ENCODE measurements around the gene ABHD2.

The ABHD2 gene

DNA sequence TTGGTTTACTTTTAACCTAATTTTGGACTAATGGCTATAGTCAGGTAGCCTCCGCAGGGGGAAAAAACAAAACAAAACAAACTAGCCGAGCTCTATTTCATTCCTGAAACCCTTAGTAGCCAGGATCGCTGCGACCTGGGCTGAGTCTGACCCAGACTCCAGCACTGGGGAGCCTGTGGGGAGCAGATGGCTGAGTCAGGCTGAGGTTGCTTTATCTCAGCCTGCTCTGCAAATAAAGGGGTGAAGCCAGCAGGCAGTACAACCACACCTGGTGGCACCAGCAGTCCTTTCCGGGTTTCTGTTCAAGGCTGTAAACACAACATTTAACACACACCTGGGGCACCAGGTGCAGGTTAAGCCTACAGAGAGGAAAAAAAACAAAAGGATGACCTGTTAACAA lies 27.3 kb downstream of the ABHD2 start:
- no peak for TF ChIP-seq GATA3 (IDR thresholded peaks at IDR 0.05; ENCODE audit: low read depth, low read length)
- TF ChIP-seq GATA2 (IDR thresholded peaks at IDR 0.05; ENCODE audit: low read depth, low read length): no peak

DNA sequence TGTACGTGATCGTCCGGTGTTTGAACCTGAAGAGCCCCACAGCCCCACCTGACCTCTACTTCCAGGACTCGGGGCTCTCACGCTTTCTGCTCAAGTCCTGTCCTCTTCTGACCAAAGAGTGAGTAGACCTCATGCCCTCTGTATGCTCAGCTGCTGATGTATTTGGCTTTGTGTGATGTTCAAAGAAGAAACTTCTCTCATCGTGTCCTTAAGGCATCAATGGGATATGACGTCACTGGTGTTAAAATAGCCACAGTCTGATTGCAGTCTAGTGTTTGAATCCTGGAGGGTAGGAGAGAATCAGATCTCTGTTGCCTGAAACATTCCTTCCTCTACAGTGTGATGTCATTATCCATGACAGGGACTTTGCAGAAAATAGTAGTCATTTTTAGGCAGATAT lies 28.1 kb downstream of the ABHD2 start:
- TF ChIP-seq GATA2 (IDR thresholded peaks at IDR 0.05; ENCODE audit: low read depth, low read length) (no peak), GATA3 (IDR thresholded peaks at IDR 0.05; ENCODE audit: low read depth, low read length) (no peak)

DNA sequence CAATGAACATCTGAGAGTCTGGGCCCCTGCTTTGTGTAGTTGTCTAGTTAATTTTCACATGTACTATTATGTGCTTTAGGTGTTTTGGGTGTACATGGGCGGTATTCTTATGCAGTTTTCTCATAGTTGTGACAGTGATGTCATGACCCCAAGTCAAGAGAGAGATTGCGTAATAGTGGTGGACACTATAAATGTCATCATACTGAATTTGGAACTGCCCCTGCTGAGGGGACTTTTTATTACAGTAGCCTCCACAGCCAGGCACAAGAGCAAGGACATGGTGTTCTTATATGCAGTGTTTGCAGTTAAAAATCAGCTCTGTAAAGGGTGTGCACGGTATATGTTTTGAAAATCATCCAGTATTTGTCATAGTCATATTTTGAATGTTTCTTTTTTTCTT lies 29.5 kb downstream of the ABHD2 start:
- no peak for TF ChIP-seq GATA2 (IDR thresholded peaks at IDR 0.05; ENCODE audit: low read depth, low read length)
- no peak for TF ChIP-seq GATA3 (IDR thresholded peaks at IDR 0.05; ENCODE audit: low read depth, low read length)

DNA sequence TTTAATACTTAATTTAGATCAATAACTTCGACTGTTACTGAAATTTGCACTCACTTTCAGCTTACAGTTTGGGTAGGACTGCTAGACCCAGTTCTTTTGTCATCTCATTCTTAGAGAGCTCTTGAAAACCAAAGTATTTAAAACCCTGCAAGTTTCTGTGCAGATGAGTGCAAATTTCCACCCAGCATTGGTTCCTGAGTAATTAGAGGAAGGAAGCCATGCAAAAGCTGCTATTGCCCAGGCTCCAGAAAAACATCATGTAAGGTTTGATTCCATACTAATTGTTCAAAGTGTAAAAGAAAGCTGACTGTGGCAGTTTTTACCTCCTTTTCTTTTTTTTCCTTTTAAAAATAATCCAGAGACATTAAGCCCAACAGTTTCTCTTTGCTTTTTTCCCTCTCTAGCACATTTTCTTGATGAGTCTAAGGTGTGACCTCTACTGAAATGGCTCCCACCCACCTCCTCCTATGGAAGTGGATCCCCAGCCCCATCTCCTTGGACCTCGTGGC lies 30.3 kb downstream of the ABHD2 start:
- TF ChIP-seq GATA2 (IDR thresholded peaks at IDR 0.05; ENCODE audit: low read depth, low read length) (no peak), GATA3 (IDR thresholded peaks at IDR 0.05; ENCODE audit: low read depth, low read length) (no peak)

DNA sequence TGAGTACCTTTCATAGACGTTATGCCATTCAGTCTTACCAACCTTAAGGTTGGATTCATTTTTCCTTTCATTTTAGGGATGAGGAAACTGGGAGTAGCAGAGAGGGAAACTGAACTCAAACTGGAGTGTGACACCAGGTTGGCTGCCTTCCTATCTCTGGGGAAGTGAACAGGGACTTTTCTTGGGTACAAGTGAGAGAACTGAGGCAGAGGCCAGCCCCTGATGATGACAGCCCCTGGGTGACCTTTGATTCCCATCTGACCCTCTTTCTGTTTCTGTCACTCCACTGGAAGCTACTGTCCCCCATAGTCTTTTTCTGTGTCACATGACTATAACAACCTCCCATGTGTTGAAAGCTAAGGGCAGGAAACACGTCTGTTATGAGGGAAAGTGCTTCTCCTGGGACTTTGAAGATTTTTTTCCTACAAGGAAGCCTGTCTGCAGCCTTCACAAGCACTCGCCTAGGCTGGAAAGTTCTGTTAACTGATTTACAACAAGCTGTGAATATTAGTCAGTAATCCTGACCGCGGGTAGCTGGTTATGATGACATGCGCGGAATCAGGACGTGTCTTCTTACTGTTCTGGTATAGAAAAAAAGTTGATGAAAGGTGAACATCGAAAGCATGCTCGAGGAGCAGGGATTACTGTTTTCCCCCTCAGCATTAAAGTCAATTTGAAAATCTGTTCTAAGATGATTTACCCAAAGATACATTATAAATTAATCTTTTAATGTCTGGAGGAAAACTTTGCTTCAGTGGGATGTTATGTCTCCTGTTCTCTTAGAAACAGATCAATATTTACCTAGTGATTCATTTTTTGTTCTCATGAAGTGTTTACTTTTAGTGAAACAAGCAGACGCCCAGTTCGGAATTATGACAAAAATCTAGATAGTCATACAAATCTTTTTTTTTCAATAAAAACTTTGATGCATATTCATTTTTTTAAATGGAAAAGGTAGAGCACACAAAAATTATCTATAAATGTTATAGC lies 31.5 kb downstream of the ABHD2 start:
- TF ChIP-seq GATA3 (IDR thresholded peaks at IDR 0.05; ENCODE audit: low read depth, low read length) (no peak), GATA2 (IDR thresholded peaks at IDR 0.05; ENCODE audit: low read depth, low read length) (no peak)

DNA sequence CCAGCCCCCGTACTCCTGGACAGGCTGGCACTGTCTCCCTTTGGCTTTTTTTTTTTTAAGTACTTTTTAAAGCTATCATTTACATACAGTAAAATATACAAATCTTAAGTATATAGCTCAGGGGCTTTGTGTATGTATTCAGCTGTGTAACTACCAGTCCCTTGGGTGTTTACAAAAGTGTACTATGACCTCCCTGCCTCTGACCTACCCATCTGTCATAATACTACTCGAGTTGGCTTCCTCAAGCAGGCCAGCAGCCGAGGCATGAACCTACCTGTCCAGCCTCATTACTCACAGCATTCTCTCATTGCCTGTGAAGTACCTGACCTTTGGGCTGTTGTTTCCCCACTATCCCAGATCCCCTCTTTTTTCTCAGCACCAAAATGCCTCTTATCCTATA lies 33.2 kb downstream of the ABHD2 start:
- no peak for TF ChIP-seq GATA2 (IDR thresholded peaks at IDR 0.05; ENCODE audit: low read depth, low read length)
- TF ChIP-seq GATA3 (IDR thresholded peaks at IDR 0.05; ENCODE audit: low read depth, low read length): no peak

DNA sequence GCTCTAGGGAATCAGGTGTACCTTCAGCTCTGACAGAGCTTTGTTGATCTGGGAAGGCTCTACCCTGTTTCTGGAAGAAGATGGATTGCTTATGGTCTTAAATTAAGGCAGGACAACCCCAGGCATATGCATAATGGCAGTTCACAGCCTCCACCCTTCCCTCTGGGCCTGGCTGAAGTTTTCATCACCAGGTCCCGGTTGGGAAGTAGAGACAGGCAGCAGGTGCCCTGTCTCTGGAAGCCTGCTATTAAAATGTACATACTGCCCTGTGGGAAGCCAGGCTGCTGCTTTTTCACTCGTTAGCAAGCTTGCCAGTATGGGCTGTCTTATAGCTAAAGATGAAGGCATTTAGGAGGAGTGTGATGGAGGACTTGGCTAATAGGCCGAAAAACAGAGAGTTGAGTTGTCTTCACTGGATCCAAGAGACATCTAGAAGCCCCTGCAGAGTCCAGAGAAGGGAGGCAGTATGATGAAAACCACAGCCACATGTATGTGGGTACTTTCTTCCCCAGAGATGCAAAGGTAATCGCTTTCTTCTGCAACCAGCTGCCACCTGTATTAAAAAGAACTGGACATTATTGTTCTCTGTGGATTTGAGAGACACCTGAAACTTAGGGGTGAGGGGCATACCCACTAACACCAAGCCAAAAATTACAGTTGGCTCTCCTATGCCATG lies 34.4 kb downstream of the ABHD2 start:
- TF ChIP-seq GATA3 (IDR thresholded peaks at IDR 0.05; ENCODE audit: low read depth, low read length) (no peak), GATA2 (IDR thresholded peaks at IDR 0.05; ENCODE audit: low read depth, low read length) (no peak)

DNA sequence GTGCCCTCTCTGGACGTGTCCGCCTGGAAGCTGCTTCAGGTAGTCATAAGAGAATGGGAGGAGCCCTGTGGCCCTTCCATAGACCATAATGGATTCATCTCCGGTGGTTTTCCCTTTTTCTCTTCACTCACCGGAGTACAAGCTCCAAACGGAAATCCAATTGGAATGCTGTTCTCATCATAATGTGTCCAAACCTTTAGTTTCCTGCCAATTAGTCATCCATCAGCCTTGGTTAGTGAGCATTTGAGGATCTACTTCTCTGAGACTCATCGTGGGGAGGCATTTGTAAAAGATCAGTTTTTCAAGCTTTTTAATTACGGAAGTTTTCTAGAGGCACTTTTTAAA lies 34.9 kb downstream of the ABHD2 start:
- TF ChIP-seq GATA3 (IDR thresholded peaks at IDR 0.05; ENCODE audit: low read depth, low read length): no peak
- no peak for TF ChIP-seq GATA2 (IDR thresholded peaks at IDR 0.05; ENCODE audit: low read depth, low read length)

DNA sequence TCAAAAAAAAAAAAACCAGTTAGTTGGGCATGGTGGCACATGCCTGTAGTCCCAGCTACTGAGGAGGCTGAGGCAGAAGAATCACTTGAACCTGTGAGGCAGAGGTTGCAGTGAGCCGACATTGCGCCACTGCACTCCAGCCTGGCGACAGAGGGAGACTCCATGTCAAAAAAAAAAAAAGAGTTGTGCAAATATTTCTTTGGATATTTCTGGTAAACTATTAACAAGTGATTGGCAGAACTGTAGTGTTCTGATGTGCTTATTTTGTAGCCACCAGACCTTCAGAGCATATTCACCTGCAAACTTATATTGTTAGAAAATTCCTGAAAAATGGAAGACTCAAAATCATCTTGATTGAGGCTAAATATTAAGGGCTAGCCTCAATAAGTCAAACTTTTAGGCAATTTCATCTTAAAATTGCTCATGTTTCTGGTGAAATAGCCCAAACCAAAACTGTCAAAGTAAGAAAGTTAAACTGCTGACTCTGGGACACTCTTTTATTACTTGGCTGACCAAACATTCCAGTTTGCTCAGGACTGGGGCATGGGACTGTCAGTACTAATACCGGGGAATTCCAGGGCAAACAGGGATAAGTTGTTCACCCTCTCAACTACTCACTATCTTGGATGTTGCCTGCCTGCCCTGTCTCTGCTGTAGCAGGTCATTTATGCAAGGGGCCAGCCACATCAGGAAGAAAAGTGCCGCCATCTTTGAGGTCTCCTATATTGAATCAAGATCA lies 37.0 kb downstream of the ABHD2 start:
- no peak for TF ChIP-seq GATA2 (IDR thresholded peaks at IDR 0.05; ENCODE audit: low read depth, low read length)
- no peak for TF ChIP-seq GATA3 (IDR thresholded peaks at IDR 0.05; ENCODE audit: low read depth, low read length)

DNA sequence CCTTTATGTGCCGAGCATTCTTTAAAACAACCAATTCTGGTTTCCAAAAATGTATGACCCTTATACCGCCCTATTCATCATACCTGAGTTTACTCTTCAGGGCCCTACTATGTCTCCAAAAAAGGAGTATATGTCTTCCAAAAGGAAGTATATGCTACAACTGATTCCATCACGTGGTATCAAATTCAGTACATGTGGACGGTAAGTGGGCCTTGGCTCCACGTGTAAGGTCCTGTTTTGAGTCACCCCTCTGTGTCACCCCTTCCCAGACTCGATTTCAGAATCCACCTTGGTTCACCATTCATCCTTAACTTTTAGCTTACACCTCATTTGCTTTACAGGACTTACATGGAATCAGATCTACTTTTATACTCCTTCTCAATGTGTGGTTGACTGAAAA lies 37.8 kb downstream of the ABHD2 start:
- no peak for TF ChIP-seq GATA3 (IDR thresholded peaks at IDR 0.05; ENCODE audit: low read depth, low read length)
- TF ChIP-seq GATA2 (IDR thresholded peaks at IDR 0.05; ENCODE audit: low read depth, low read length): no peak

DNA sequence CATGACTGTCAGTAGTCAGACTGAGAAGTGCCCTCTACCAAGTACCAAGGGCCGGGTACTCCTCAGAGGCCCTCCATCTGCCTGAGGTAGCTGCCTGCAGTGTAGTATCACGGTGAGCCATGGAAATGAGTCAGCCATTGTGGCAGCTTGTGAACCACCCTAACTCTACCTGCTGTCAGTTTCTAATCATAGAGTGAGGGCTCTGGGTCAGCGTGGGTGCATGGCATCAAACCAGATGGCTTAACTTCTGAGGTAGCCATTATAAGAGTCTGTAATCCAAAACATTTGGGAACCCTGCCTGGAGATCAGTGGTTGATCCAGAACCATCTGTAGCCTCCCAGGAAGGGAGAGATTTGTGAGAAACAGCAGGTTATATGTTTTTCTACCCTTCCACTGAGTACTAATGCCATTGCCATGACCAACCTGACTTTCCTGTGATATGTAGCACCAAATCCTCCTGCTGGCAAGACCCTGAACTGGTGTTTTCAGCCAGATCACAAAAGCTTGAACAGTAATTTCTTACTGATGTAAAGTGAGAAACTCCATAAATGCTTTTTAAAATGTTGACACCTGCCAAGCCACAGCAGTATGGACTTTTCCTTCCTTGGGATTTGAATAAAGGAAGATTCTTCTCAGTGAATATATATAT lies 38.9 kb downstream of the ABHD2 start:
- TF ChIP-seq GATA3 (IDR thresholded peaks at IDR 0.05; ENCODE audit: low read depth, low read length) (no peak), GATA2 (IDR thresholded peaks at IDR 0.05; ENCODE audit: low read depth, low read length) (no peak)

DNA sequence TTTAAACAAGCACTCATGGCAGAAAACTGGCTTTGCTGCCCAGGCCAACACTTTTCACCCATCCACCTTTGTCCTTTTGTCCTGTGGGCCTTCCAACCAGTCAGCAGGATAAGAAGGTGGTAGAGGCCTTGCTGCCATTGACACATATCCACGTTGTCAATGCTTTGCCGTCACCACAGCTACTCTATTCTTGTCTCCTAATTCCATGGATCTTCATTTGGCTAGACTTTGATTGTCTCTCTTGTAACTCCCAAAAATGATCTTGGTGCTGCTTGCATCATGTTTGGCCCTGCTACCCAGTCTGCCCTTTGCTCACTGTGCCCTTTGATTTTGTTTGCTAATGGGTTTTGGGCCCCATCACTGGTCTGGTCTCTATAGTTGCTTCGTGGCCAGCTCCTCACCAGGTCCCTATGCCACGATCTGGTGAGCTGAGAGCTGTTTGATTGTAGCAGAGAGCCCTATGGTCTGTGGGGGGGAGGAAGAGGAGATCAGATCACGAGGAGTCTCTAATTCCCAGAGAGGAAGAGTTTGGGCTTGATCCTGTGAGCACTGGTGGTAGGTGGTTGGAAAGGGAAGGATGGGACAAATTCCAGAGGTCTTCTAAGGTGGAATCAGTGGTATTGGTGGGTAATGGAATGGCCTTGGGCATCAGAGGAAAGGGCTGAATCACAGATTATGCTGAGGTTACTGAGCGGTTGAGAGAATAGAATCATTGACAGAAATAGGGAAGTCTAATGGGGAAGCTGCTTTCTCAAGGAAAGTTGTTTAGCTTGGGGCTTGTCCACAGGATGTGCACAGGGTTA lies 40.3 kb downstream of the ABHD2 start:
- TF ChIP-seq GATA3 (IDR thresholded peaks at IDR 0.05; ENCODE audit: low read depth, low read length): no peak
- no peak for TF ChIP-seq GATA2 (IDR thresholded peaks at IDR 0.05; ENCODE audit: low read depth, low read length)
